NCI-H510A treated with DMSO at 0.1 percent for 48 hours (cell line): ENCODE data around the gene EXOC4.
A peak's percentile ranks its signal among the peaks of the same experiment; 100 is the strongest.

Experiments used
- DNase-seq: peaks from one replicate; lab custom pipeline; 2025; lab: John Stamatoyannopoulos, UW

Gene EXOC4

GRCh38 chr7:133829336-133829897, 576.5 kb downstream of the EXOC4 start:
- DNase-seq: no peak

GRCh38 chr7:133830081-133830480, 577.2 kb downstream of the EXOC4 start:
- DNase-seq: no peak

GRCh38 chr7:133836666-133837065, 583.8 kb downstream of the EXOC4 start:
- no peak for DNase-seq

GRCh38 chr7:133837224-133837623, 584.3 kb downstream of the EXOC4 start:
- no peak for DNase-seq

- no peak for DNase-seq
Measured at GRCh38 chr7:133839121-133839520, 586.2 kb downstream of the EXOC4 start.

GRCh38 chr7:133843341-133843740, 590.5 kb downstream of the EXOC4 start:
- no peak for DNase-seq

- no peak for DNase-seq
Measured at GRCh38 chr7:133845005-133845404, 592.1 kb downstream of the EXOC4 start.

- no peak for DNase-seq
Measured at GRCh38 chr7:133846203-133846945, 593.5 kb downstream of the EXOC4 start.

GRCh38 chr7:133850497-133851280, 597.8 kb downstream of the EXOC4 start:
- DNase-seq: no peak

- DNase-seq: no peak
Measured at GRCh38 chr7:133851411-133851810, 598.5 kb downstream of the EXOC4 start.

- DNase-seq: peak; percentile 45
Measured at GRCh38 chr7:133853706-133854276, 600.9 kb downstream of the EXOC4 start.

- DNase-seq: peak; percentile 30
Measured at GRCh38 chr7:133854739-133855138, 601.9 kb downstream of the EXOC4 start.

- DNase-seq: no peak
Measured at GRCh38 chr7:133857376-133858119, 604.7 kb downstream of the EXOC4 start.

GRCh38 chr7:133858311-133858710, 605.4 kb downstream of the EXOC4 start:
- no peak for DNase-seq

GRCh38 chr7:133859231-133859630, 606.4 kb downstream of the EXOC4 start:
- DNase-seq: no peak

- DNase-seq: no peak
Measured at GRCh38 chr7:133859871-133860450, 607.1 kb downstream of the EXOC4 start.

- no peak for DNase-seq
Measured at GRCh38 chr7:133860628-133861335, 607.9 kb downstream of the EXOC4 start.

GRCh38 chr7:133861876-133862275, 609.0 kb downstream of the EXOC4 start:
- no peak for DNase-seq

- DNase-seq: peak; percentile 50
Measured at GRCh38 chr7:133863362-133864061, 610.6 kb downstream of the EXOC4 start.

- no peak for DNase-seq
Measured at GRCh38 chr7:133869556-133869955, 616.7 kb downstream of the EXOC4 start.
